ENCODE results near the gene ROBO1. TPM values are rescaled to one million over a fixed set of nuclear protein-coding genes. Genes with fewer than 3 reads are reported as not detected.
A peak's percentile ranks its signal among the peaks of the same experiment; 100 is the strongest.

Gene ROBO1
- total RNA-seq, 1 donor from 2014 or later: 169 TPM

DNA sequence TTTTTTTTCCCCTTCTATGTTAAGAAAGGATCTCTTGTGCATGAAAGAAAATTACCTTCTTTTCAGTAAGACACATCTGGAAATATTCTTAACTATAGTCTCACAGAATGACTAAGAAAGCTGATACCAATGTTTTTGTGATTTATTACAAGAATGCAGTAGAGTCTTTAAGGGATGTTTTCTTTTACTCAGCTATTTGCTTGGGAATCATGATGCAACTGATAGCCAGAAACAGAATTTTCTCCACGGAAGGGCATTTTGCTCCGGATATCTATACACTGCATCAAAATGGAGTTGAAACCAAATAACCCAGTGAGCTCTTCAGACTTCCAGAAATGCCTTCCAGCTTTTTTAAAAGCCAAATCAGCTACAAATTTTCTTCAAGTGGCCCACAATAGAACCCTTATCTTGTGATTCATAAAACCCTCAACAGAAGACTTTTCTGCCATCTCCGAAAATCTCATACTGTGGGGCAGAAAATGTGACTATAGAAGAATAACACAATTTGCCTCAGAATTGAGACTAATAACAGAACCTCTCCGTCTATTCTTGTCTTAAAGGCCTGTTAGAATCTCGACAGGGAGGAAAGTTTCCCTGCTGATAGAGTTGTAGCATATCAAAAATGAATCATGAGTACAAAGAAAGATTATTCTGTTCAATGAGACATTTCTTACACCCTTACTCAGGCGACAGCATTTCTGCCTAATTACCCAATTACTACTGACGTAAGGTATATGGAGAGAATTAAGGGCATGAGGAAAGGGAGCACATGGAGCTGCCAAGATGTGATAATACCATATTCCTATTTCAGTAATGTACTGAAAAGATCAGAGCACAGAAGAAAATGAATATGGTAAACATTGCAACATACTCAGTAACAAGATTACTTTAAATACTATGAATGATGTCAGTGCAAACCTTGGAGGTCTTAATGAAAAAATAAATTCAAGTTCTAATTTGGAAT, 900.1 kb downstream of the ROBO1 start:
- peaks cover 37% of the 10 kb centered on the region for H3K4me1 Mint-ChIP-seq
- no peaks in the 10 kb centered on the region for H3K27me3 Mint-ChIP-seq (ENCODE audit: insufficient read depth, low read depth)
- H3K4me1 ChIP-seq: peaks cover 52% of the 10 kb centered on the region
- no peaks in the 10 kb centered on the region for H3K9me3 Mint-ChIP-seq
- H3K27me3 ChIP-seq: no peaks in the 10 kb centered on the region
- H3K4me3 Mint-ChIP-seq: no peak overlapping the region
- no peaks in the 10 kb centered on the region for H3K36me3 ChIP-seq
- no peak overlapping the region for H2AFZ ChIP-seq (replicated peaks)
- H3K27ac Mint-ChIP-seq: no peak overlapping the region
- peaks cover 25% of the 10 kb centered on the region for H4K20me1 ChIP-seq (ENCODE audit: low read depth)
- no peak overlapping the region for H3K4me2 ChIP-seq
- no peak overlapping the region for H3K9ac ChIP-seq
- DNase-seq (ENCODE audit: low spot score): no peak
- no peak overlapping the region for H3K27ac ChIP-seq
- H3K4me3 ChIP-seq: no peak overlapping the region
- H3K9me3 ChIP-seq (ENCODE audit: low read depth): no peaks in the 10 kb centered on the region
- peaks cover 98% of the 10 kb centered on the region for H3K79me2 ChIP-seq (ENCODE audit: low read depth)
- TF ChIP-seq EZH2 (IDR thresholded peaks at IDR 0.05): no peak
- TF ChIP-seq EZH2phosphoT487 (IDR thresholded peaks at IDR 0.05): no peak
- TF ChIP-seq, protein P1, sequence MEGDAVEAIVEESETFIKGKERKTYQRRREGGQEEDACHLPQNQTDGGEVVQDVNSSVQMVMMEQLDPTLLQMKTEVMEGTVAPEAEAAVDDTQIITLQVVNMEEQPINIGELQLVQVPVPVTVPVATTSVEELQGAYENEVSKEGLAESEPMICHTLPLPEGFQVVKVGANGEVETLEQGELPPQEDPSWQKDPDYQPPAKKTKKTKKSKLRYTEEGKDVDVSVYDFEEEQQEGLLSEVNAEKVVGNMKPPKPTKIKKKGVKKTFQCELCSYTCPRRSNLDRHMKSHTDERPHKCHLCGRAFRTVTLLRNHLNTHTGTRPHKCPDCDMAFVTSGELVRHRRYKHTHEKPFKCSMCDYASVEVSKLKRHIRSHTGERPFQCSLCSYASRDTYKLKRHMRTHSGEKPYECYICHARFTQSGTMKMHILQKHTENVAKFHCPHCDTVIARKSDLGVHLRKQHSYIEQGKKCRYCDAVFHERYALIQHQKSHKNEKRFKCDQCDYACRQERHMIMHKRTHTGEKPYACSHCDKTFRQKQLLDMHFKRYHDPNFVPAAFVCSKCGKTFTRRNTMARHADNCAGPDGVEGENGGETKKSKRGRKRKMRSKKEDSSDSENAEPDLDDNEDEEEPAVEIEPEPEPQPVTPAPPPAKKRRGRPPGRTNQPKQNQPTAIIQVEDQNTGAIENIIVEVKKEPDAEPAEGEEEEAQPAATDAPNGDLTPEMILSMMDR (IDR thresholded peaks at IDR 0.05): no peak
- H3K36me3 Mint-ChIP-seq: no peaks in the 10 kb centered on the region
- peaks cover 3% of the 10 kb centered on the region for H3F3A ChIP-seq (ENCODE audit: low read depth)

- DNase-seq (ENCODE audit: low spot score): no peak
- Histone ChIP-seq H3K27ac (no peak overlapping the region), H3K27me3 (no peaks in the 10 kb centered on the region), H3K36me3 (no peaks in the 10 kb centered on the region), H2AFZ (replicated peaks) (no peak overlapping the region), H3K9me3 (ENCODE audit: low read depth) (no peaks in the 10 kb centered on the region), H3K4me1 (peaks cover 16% of the 10 kb centered on the region), H3K9ac (no peak overlapping the region), H3K4me2 (no peak overlapping the region), H4K20me1 (ENCODE audit: low read depth) (peaks cover 6% of the 10 kb centered on the region), H3K4me3 (no peak overlapping the region), H3K79me2 (ENCODE audit: low read depth) (peaks cover 94% of the 10 kb centered on the region), H3F3A (ENCODE audit: low read depth) (peaks cover 2% of the 10 kb centered on the region)
- peaks cover 17% of the 10 kb centered on the region for H3K4me1 Mint-ChIP-seq
- H3K9me3 Mint-ChIP-seq: no peaks in the 10 kb centered on the region
- H3K27me3 Mint-ChIP-seq (ENCODE audit: insufficient read depth, low read depth): no peaks in the 10 kb centered on the region
- H3K4me3 Mint-ChIP-seq: no peak overlapping the region
- TF ChIP-seq, protein P1 (IDR thresholded peaks at IDR 0.05): no peak
- TF ChIP-seq EZH2 (IDR thresholded peaks at IDR 0.05) (no peak), EZH2phosphoT487 (IDR thresholded peaks at IDR 0.05) (no peak)
- peaks cover 5% of the 10 kb centered on the region for H3K36me3 Mint-ChIP-seq
- peak overlapping the region; percentile 3 for H3K27ac Mint-ChIP-seq
These were observed 904.2 kb downstream of the ROBO1 start for GRCh38 chr3:78863306-78864203.

DNA sequence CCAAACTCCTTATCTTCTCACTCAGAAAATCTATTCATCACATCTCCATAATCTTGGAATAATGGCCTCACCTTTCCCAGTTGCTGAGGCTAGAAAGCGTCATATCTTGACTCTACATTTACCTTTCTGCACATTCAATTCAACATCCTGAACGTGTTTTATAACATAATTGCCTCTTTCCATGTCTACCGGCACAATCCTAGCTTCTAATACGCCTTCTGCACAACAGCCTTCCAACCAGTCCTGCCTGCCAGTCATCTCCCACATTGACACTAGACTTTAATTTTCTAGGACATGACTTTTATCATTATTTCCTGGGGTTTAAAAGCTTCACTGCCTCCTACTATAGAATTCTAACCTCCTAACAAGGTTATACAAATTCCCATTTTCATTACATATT, 906.6 kb downstream of the ROBO1 start:
- H3K27ac ChIP-seq: no peak overlapping the region
- no peak for TF ChIP-seq EZH2 (IDR thresholded peaks at IDR 0.05)
- no peak for TF ChIP-seq EZH2phosphoT487 (IDR thresholded peaks at IDR 0.05)
- TF ChIP-seq, protein P1 (IDR thresholded peaks at IDR 0.05): no peak
- H3K9me3 Mint-ChIP-seq: no peaks in the 10 kb centered on the region
- H2AFZ ChIP-seq (replicated peaks): no peak overlapping the region
- peaks cover 8% of the 10 kb centered on the region for H3K4me1 ChIP-seq
- no peaks in the 10 kb centered on the region for H3K9me3 ChIP-seq (ENCODE audit: low read depth)
- no peaks in the 10 kb centered on the region for H3K36me3 ChIP-seq
- no peaks in the 10 kb centered on the region for H3K4me1 Mint-ChIP-seq
- no peak for DNase-seq (ENCODE audit: low spot score)
- no peak overlapping the region for H3K4me2 ChIP-seq
- H3K36me3 Mint-ChIP-seq: peaks cover 5% of the 10 kb centered on the region
- H4K20me1 ChIP-seq (ENCODE audit: low read depth): peaks cover 21% of the 10 kb centered on the region
- H3K27ac Mint-ChIP-seq: no peak overlapping the region
- H3K9ac ChIP-seq: no peak overlapping the region
- H3K79me2 ChIP-seq (ENCODE audit: low read depth): peaks cover 94% of the 10 kb centered on the region
- H3K4me3 ChIP-seq: no peak overlapping the region
- no peaks in the 10 kb centered on the region for H3K27me3 ChIP-seq
- no peaks in the 10 kb centered on the region for H3K27me3 Mint-ChIP-seq (ENCODE audit: insufficient read depth, low read depth)
- H3F3A ChIP-seq (ENCODE audit: low read depth): peaks cover 2% of the 10 kb centered on the region
- no peak overlapping the region for H3K4me3 Mint-ChIP-seq
